GM04504 (cell line): Measurements from ENCODE around the gene KLHL42.

Experiments
- DNase-seq: peaks from one replicate; pipeline ENCODE4 v3.0.0-alpha.2; 2012; ENCODE audit warnings: low read depth

The KLHL42 gene

GRCh38 chr12:27780612-27781408, 777 bp downstream of the KLHL42 start:
- no peak for DNase-seq

- DNase-seq = no peak
Measured at GRCh38 chr12:27781680-27782079, 1.6 kb downstream of the KLHL42 start.

GRCh38 chr12:27782481-27782880, 2.4 kb downstream of the KLHL42 start:
- DNase-seq = no peak

GRCh38 chr12:27785882-27786570, 6.0 kb downstream of the KLHL42 start:
- no peak for DNase-seq

GRCh38 chr12:27787559-27787958, 7.5 kb downstream of the KLHL42 start:
- DNase-seq = no peak

GRCh38 chr12:27790179-27790578, 10.1 kb downstream of the KLHL42 start:
- DNase-seq = no peak

- DNase-seq = no peak
Measured at GRCh38 chr12:27794818-27795584, 15.0 kb downstream of the KLHL42 start.

- DNase-seq = no peak
Measured at GRCh38 chr12:27796128-27796527, 16.1 kb downstream of the KLHL42 start.

GRCh38 chr12:27797301-27798025, 17.4 kb downstream of the KLHL42 start:
- no peak for DNase-seq

GRCh38 chr12:27800819-27801218, 20.8 kb downstream of the KLHL42 start:
- no peak for DNase-seq

GRCh38 chr12:27801630-27802029, 21.6 kb downstream of the KLHL42 start:
- no peak for DNase-seq

- no peak for DNase-seq
Measured at GRCh38 chr12:27802511-27802910, 22.5 kb downstream of the KLHL42 start.

- no peak for DNase-seq
Measured at GRCh38 chr12:27802936-27803335, 22.9 kb downstream of the KLHL42 start.

- no peak for DNase-seq
Measured at GRCh38 chr12:27805238-27805637, 25.2 kb downstream of the KLHL42 start.

GRCh38 chr12:27806259-27806658, 26.2 kb downstream of the KLHL42 start:
- DNase-seq = no peak

- DNase-seq = no peak
Measured at GRCh38 chr12:27807063-27807703, 27.1 kb downstream of the KLHL42 start.

GRCh38 chr12:27808841-27809240, 28.8 kb downstream of the KLHL42 start:
- DNase-seq = no peak

- DNase-seq = no peak
Measured at GRCh38 chr12:27810756-27811155, 30.7 kb downstream of the KLHL42 start.

GRCh38 chr12:27812502-27812901, 32.5 kb downstream of the KLHL42 start:
- DNase-seq = no peak

- no peak for DNase-seq
Measured at GRCh38 chr12:27814411-27814810, 34.4 kb downstream of the KLHL42 start.

- no peak for DNase-seq
Measured at GRCh38 chr12:27814851-27815591, 35.0 kb downstream of the KLHL42 start.
